Hematopoietic multipotent progenitor cell treated with erythropoietin and hydrocortisone succinate and interleukin-3 and kit ligand, for 4 days (in vitro differentiated cells): ENCODE results near the gene SYNE2.

Experiments used
- DNase-seq: peaks from one replicate; pipeline ENCODE4 v3.0.0-alpha.2; 2015

SYNE2 gene

GRCh38 chr14:64225151-64225757, 372.4 kb downstream of the SYNE2 start:
- DNase-seq: no peak

GRCh38 chr14:64227856-64228255, 375.1 kb downstream of the SYNE2 start:
- DNase-seq: no peak

- no peak for DNase-seq
These were observed 376.7 kb downstream of the SYNE2 start for GRCh38 chr14:64229489-64229888.

- DNase-seq: peak; percentile 44
These were observed 379.5 kb downstream of the SYNE2 start for GRCh38 chr14:64232095-64232838.

- DNase-seq: no peak
These were observed 380.1 kb downstream of the SYNE2 start for GRCh38 chr14:64232944-64233343.

- DNase-seq: no peak
These were observed 380.9 kb downstream of the SYNE2 start for GRCh38 chr14:64233531-64234190.

- no peak for DNase-seq
These were observed 382.3 kb downstream of the SYNE2 start for GRCh38 chr14:64234877-64235651.

- no peak for DNase-seq
These were observed 383.1 kb downstream of the SYNE2 start for GRCh38 chr14:64235652-64236640.

GRCh38 chr14:64238049-64238448, 385.2 kb downstream of the SYNE2 start:
- no peak for DNase-seq

- peak; percentile 28 for DNase-seq
These were observed 385.8 kb downstream of the SYNE2 start for GRCh38 chr14:64238631-64239030.

GRCh38 chr14:64244279-64244678, 391.5 kb downstream of the SYNE2 start:
- no peak for DNase-seq

- no peak for DNase-seq
These were observed 392.7 kb downstream of the SYNE2 start for GRCh38 chr14:64245491-64245890.

- DNase-seq: no peak
These were observed 393.9 kb downstream of the SYNE2 start for GRCh38 chr14:64246688-64247087.

- DNase-seq: no peak
These were observed 394.4 kb downstream of the SYNE2 start for GRCh38 chr14:64247195-64247594.

GRCh38 chr14:64248689-64249088, 395.9 kb downstream of the SYNE2 start:
- no peak for DNase-seq

- no peak for DNase-seq
These were observed 396.6 kb downstream of the SYNE2 start for GRCh38 chr14:64249363-64249762.

GRCh38 chr14:64253672-64254071, 400.9 kb downstream of the SYNE2 start:
- DNase-seq: no peak

GRCh38 chr14:64255756-64256155, 403.0 kb downstream of the SYNE2 start:
- DNase-seq: no peak

GRCh38 chr14:64260418-64260817, 407.6 kb downstream of the SYNE2 start:
- DNase-seq: no peak

- DNase-seq: no peak
These were observed 412.4 kb downstream of the SYNE2 start for GRCh38 chr14:64265222-64265621.

- no peak for DNase-seq
These were observed 413.4 kb downstream of the SYNE2 start for GRCh38 chr14:64266239-64266638.

- no peak for DNase-seq
These were observed 419.2 kb downstream of the SYNE2 start for GRCh38 chr14:64272019-64272418.
